K562 (cell line): ENCODE measurements around the gene NRARP. TPM values are rescaled to one million over a fixed set of nuclear protein-coding genes. Genes with fewer than 3 reads are reported as not detected.

Source experiments
- ATAC-seq: fragments of 200-7000 bp; cut with Tn5 transposase; 3 replicates; pipeline ENCODE4 v1.9.1; 2020; ENCODE audit warnings: moderate library complexity
- BruUV-seq: library from RNA; stranded (reverse); fragments of 400-500 nt; replicated peaks from 2 replicates; lab custom pipeline; 2021; lab: Mats Ljungman, UMichigan
- CTCF ChIA-PET: fragments of 300-600 bp; formaldehyde crosslinking; extraction: SDS; loops from one replicate; lab custom pipeline; 2021; ENCODE audit warnings: low intra/inter-chr PET ratio; lab: Yijun Ruan, JAX
- POLR2A ChIA-PET: fragments of 300-600, 350-650 bp; sonication (Branson Sonifier 250); formaldehyde crosslinking; extraction: SDS; loops from one replicate; lab custom pipeline; 2021; ENCODE audit warnings: antibody characterized with exemption, inconsistent platforms; lab: Yijun Ruan, JAX
- DNase-seq, 4 experiments: peaks; one replicate each; pipeline versions ENCODE4 v3.0.0 to v3.0.0-alpha.2; 2011 to 2018; ENCODE audit warnings: low spot score in 3 of 4, mixed read lengths in 3 of 4; ENCODE audit errors: extremely low read depth in 1 of 4
- FAIRE-seq: peaks from 2 replicates; lab custom pipeline; 2011; peaks lifted over from hg19 to GRCh38; lab: Jason Lieb, UNC
- H2AFZ ChIP-seq: 2 replicates; pipeline ENCODE4 v1.6.0; 2011; ENCODE audit warnings: low read depth, low read length, control low read depth, inconsistent platforms
- H3K27ac ChIP-seq: fragments of 200-600 bp; 3 replicates; pipeline ENCODE4 v1.8.0; 2011; ENCODE audit warnings: low read depth, mild to moderate bottlenecking, control low read depth, inconsistent platforms, low read length, moderate library complexity, mixed read lengths; ENCODE audit errors: extremely low read depth
- H3K27me3 ChIP-seq, 2 experiments: fragments of 300-600 bp in 1 of 2; 2 replicates in 1 of 2; 3 replicates in 1 of 2; pipeline versions ENCODE4 v1.6.0 to v1.8.0; 2011; ENCODE audit warnings: inconsistent platforms in 2 of 2, low read length in 2 of 2, mild to moderate bottlenecking in 1 of 2, mixed read lengths in 1 of 2, moderate library complexity in 1 of 2; ENCODE audit not compliant: control insufficient read depth in 2 of 2, insufficient read depth in 2 of 2
- H3K36me3 ChIP-seq: fragments of 300-600 bp; 3 replicates; pipeline ENCODE4 v1.8.0; 2011; ENCODE audit warnings: mild to moderate bottlenecking, low read length, inconsistent platforms; ENCODE audit not compliant: control insufficient read depth, insufficient read depth
- H3K4me1 ChIP-seq, 2 experiments: fragments of 200-600 bp in 1 of 2; replicated peaks in 1 of 2; 2 replicates in 1 of 2; 3 replicates in 1 of 2; pipeline versions ENCODE4 v1.5.1 to v1.8.0; 2011; ENCODE audit warnings: inconsistent platforms in 2 of 2, low read length in 2 of 2, mild to moderate bottlenecking in 1 of 2, mixed read lengths in 1 of 2, moderate library complexity in 1 of 2; ENCODE audit not compliant: control insufficient read depth in 2 of 2, insufficient read depth in 2 of 2
- H3K4me2 ChIP-seq: 2 replicates; pipeline ENCODE4 v1.6.1; 2011; ENCODE audit warnings: low read length, control low read depth, inconsistent platforms, mixed read lengths; ENCODE audit not compliant: insufficient read depth
- H3K4me3 ChIP-seq: fragments of 200-600 bp; sonication (generic), shearing (Covaris generic); 2 replicates; pipeline ENCODE4 v1.5.1; 2016; ENCODE audit warnings: control low read depth, inconsistent platforms
- H3K79me2 ChIP-seq: fragments of 200-600 bp; 3 replicates; pipeline ENCODE4 v1.8.0; 2011; ENCODE audit warnings: low read length, inconsistent platforms; ENCODE audit not compliant: control insufficient read depth, insufficient read depth
- H3K9ac ChIP-seq, 2 experiments: 2 replicates each; pipeline versions ENCODE4 v1.6.0 to v1.6.1; 2011; ENCODE audit warnings: low read depth in 2 of 2, low read length in 2 of 2, control low read depth in 1 of 2, inconsistent platforms in 1 of 2, mild to moderate bottlenecking in 1 of 2, mixed read lengths in 1 of 2; ENCODE audit not compliant: insufficient read depth in 1 of 2
- H3K9me1 ChIP-seq: one replicate; pipeline ENCODE4 v1.6.0; 2011; ENCODE audit warnings: inconsistent platforms, mild to moderate bottlenecking, low read length, moderate library complexity; ENCODE audit not compliant: control insufficient read depth, insufficient read depth
- H3K9me3 ChIP-seq: replicated peaks from 2 replicates; pipeline ENCODE4 v1.5.1; 2011; ENCODE audit warnings: low read depth, low read length, inconsistent platforms; ENCODE audit not compliant: control insufficient read depth, insufficient read depth
- H4K20me1 ChIP-seq: replicated peaks from 2 replicates; pipeline ENCODE4 v1.6.1; 2011; ENCODE audit warnings: low read length, inconsistent platforms, mixed read lengths; ENCODE audit not compliant: control insufficient read depth, insufficient read depth
- BHLHE40 ChIP-seq: IDR thresholded peaks from 2 replicates; pipeline ENCODE4 v1.6.1; 2011; ENCODE audit warnings: low read length, improper control_type of control experiment
- CSDE1 ChIP-seq, 2 experiments: fragments of 450-650 bp; IDR thresholded peaks; 2 replicates each; pipeline ENCODE4 v1.6.1; 2016; ENCODE audit warnings: mild to moderate bottlenecking in 1 of 2
- ETV6 ChIP-seq, 3 experiments: fragments of 150-350 bp in 1 of 3; sonication (generic) in 1 of 3; formaldehyde crosslinking in 1 of 3; IDR thresholded peaks; 2 replicates each; pipeline versions ENCODE4 v1.6.1 to v1.8.0; 2014 to 2022; ENCODE audit warnings: borderline replicate concordance in 2 of 3, low read depth in 2 of 3, antibody characterized with exemption in 1 of 3, low read length in 1 of 3, mild to moderate bottlenecking in 1 of 3, missing genetic modification reagents in 1 of 3
- HMGN3 ChIP-seq: IDR thresholded peaks from 2 replicates; pipeline ENCODE4 v1.6.1; 2011; ENCODE audit warnings: borderline replicate concordance, low read depth, mild to moderate bottlenecking, mixed read lengths, low read length; ENCODE audit not compliant: insufficient read length; ENCODE audit errors: extremely low read depth
- KLF13 ChIP-seq: fragments of 450-650 bp; IDR thresholded peaks from 2 replicates; pipeline ENCODE4 v1.6.1; 2016; ENCODE audit warnings: missing genetic modification characterization, low read depth, mild to moderate bottlenecking, missing compliant biosample characterization, moderate library complexity, borderline replicate concordance
- MYNN ChIP-seq, 2 experiments: sonication (generic); formaldehyde crosslinking in 1 of 2; IDR thresholded peaks; 2 replicates each; pipeline versions ENCODE4 v1.5.0 to v1.6.1; 2016 to 2020; ENCODE audit warnings: antibody characterized with exemption in 1 of 2, missing genetic modification reagents in 1 of 2
- NCOA1 ChIP-seq: fragments of 450-650 bp; IDR thresholded peaks from 2 replicates; pipeline ENCODE4 v1.6.1; 2016; ENCODE audit warnings: low read depth
- POLR2G ChIP-seq: fragments of 200-400 bp; formaldehyde crosslinking; IDR thresholded peaks from 2 replicates; pipeline ENCODE4 v1.6.1; 2017; ENCODE audit warnings: low read depth, mild to moderate bottlenecking, antibody characterized with exemption, low read length, moderate library complexity
- RBFOX2 ChIP-seq: fragments of 200-400 bp; formaldehyde crosslinking; IDR thresholded peaks from 2 replicates; pipeline ENCODE4 v1.6.1; 2017; ENCODE audit warnings: low read depth, mild to moderate bottlenecking, low read length, moderate library complexity
- SUPT5H ChIP-seq: fragments of 450-650 bp; IDR thresholded peaks from 2 replicates; pipeline ENCODE4 v1.6.1; 2016
- WGBS: fragments of 100-300 bp; shearing (Covaris generic); methylation state at CpG from one replicate; pipeline ENCODE4 v1.1.6; 2016; ENCODE audit warnings: low coverage, mixed read lengths; ENCODE audit not compliant: insufficient coverage; ENCODE audit errors: missing lambda C conversion rate; 5-methylcytosine and 5-hydroxymethylcytosine counted together
- in situ Hi-C: fragments of 300-500 bp; cut with MboI; formaldehyde crosslinking; loops from 4 replicates; pipeline ENCODE4 v1.15.0; 2018; ENCODE audit warnings: inconsistent platforms, mixed read lengths
- intact Hi-C: fragments of 100-400 bp; cut with micrococcal nuclease; formaldehyde crosslinking; loops from 2 replicates; pipeline ENCODE4 v1.14.2; 2022
- polyA plus RNA-seq, 8 experiments: library from polyadenylated mRNA; depleted of rRNA in 4 of 8; stranded (reverse) in 5 of 8; unstranded in 3 of 8; fragments of >200 nt; fragmentation: Nextera tagmentation in 2 of 8; fragmentation: Illumina TruSeq in 1 of 8; extraction: Ambion mirVana in 2 of 8; extraction: Trizol in 1 of 8; gene quantifications; 2 replicates each; pipeline versions ENCODE4 v1.2.1 to v1.2.3, GENCODE V29; 2011 to 2014; ENCODE audit warnings: inconsistent platforms in 1 of 8, missing spikeins in 1 of 8
- total RNA-seq, 7 experiments: library from RNA; depleted of rRNA in 6 of 7; stranded (reverse); fragments of >200 nt in 6 of 7; fragmentation: Illumina TruSeq in 2 of 7; extraction: Trizol in 2 of 7; gene quantifications; 2 replicates each; pipeline versions ENCODE4 v1.2.1 to v1.2.3, GENCODE V29; 2011 to 2021; ENCODE audit warnings: low replicate concordance in 1 of 7
- TF ChIP-seq, protein P1 (sequence below): IDR thresholded peaks from 2 replicates; pipeline ENCODE4 v1.6.1; 2014; ENCODE audit warnings: antibody characterized with exemption
- TF ChIP-seq, protein P2 (sequence below): IDR thresholded peaks from 3 replicates; pipeline ENCODE4 v1.6.1; 2011; ENCODE audit warnings: borderline replicate concordance, mild to moderate bottlenecking; ENCODE audit not compliant: insufficient read length, insufficient read depth

Gene NRARP
- total and polyA plus RNA-seq, 9 of the 15 experiments (the other 6 are each of a cell fraction or from before 2014, with no cell fraction given), result 2.0 to 24.5 (median 7.2) TPM; not detected in 2

DNA sequence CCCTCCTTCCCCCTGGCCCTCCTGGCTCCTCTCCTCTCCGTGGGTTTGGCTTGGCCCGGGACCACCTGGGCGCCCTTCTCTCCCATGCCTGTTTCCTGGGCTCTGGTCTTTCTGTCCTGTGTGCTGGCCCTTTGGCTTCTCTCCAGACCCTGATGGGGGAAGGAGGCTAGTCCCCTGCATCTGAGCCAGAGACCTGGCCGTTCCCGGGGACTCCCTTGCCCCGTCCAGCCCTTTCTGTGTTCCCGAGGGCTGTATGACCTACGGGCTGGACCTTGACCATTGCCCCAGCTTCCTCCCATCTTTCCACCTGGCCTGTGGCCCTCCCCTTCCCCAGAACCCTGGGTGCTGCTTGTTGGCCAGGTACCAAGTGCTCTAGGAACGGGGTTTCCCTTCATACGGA is 38.6 kb downstream of the NRARP start:
- Histone ChIP-seq H3K9me3 (no peaks in the 10 kb centered on the region), H3K9me1 (no peaks in the 10 kb centered on the region), H3K27me3 (no peaks in the 10 kb centered on the region), H3K4me2 (no peak overlapping the region), H3K27ac (no peak overlapping the region), H4K20me1 (no peaks in the 10 kb centered on the region), H3K36me3 (peaks cover 59% of the 10 kb centered on the region; the same call in 2 of the 3 replicates), H3K79me2 (peaks cover 6% of the 10 kb centered on the region; the same call in 1 of the 3 replicates), H3K4me3 (no peak overlapping the region), H3K4me1 (peaks cover 8 to 38% of the 10 kb centered on the region in 2 experiments; a peak in 4 of 5 replicates), H3K9ac (peak overlapping the region in 1 of 2 experiments; percentile 10; a peak in 1 of 4 replicates), H2AFZ (no peak overlapping the region)
- FAIRE-seq (no peak), ATAC-seq (no peak), DNase-seq (no peak)
- ChIA-PET CTCF (no interaction called here), POLR2A (interaction anchor here (1.0 to 1.1 kb wide), 2 partner anchors 14 to 38 kb away, joined by 3 to 4 read pairs; partner anchors contain the start of genes NRARP and TOR4A)
- BruUV-seq, result no TSS peak
- in situ Hi-C loops (no loop called here), intact Hi-C loops (no loop called here)
- TF ChIP-seq NCOA1, result no peak
- TF ChIP-seq RBFOX2, result 0 out of 2 replicates have a peak, but pooled peaks have one; percentile 9
- TF ChIP-seq, protein P1, sequence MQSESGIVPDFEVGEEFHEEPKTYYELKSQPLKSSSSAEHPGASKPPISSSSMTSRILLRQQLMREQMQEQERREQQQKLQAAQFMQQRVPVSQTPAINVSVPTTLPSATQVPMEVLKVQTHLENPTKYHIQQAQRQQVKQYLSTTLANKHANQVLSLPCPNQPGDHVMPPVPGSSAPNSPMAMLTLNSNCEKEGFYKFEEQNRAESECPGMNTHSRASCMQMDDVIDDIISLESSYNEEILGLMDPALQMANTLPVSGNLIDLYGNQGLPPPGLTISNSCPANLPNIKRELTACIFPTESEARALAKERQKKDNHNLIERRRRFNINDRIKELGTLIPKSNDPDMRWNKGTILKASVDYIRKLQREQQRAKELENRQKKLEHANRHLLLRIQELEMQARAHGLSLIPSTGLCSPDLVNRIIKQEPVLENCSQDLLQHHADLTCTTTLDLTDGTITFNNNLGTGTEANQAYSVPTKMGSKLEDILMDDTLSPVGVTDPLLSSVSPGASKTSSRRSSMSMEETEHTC, result no peak
- WGBS, result 90% methylated on average over 8 of the region's 10 CpGs

DNA sequence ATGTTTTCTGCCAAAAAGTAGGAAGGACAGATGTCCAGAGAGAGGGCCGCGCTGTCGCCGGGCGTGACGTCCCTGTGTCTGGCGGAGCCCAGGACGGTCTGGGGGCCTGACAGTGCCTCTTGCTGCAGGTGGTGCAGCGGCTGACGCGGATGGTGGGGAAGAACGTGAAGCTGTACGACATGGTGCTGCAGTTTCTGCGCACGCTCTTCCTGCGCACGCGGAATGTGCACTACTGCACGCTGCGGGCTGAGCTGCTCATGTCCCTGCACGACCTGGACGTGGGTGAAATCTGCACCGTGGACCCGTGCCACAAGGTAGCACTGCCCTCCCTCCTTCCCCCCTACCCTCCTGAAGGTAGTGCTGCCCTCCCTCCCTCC is 39.2 kb downstream of the NRARP start:
- Histone ChIP-seq H3K36me3 (peaks cover 63% of the 10 kb centered on the region; the same call in 2 of the 3 replicates), H3K79me2 (peaks cover 6% of the 10 kb centered on the region; the same call in 1 of the 3 replicates), H3K9me3 (no peaks in the 10 kb centered on the region), H3K27ac (no peak overlapping the region; the same call in 2 of the 3 replicates), H3K27me3 (no peaks in the 10 kb centered on the region), H3K4me2 (no peak overlapping the region), H3K4me3 (no peak overlapping the region), H3K4me1 (peaks cover 2 to 33% of the 10 kb centered on the region in 2 experiments; a peak in 4 of 5 replicates), H2AFZ (no peak overlapping the region), H4K20me1 (no peaks in the 10 kb centered on the region), H3K9ac (0 out of 4 replicates have a peak overlapping the region, but pooled peaks of 1 of the 2 experiments have one; percentile 50), H3K9me1 (no peaks in the 10 kb centered on the region)
- peak; percentile 20; the same call in 2 of the 3 replicates for ATAC-seq
- ChIA-PET CTCF (no interaction called here), POLR2A (interaction anchor here (0.6 to 2.4 kb wide), 2 partner anchors 18 to 54 kb away, joined by 3 to 10 read pairs; no protein-coding TSS in a partner anchor)
- 91% methylated on average over 15 of the region's 24 CpGs for WGBS
- in situ Hi-C loops (no loop called here), intact Hi-C loops (no loop called here)
- BruUV-seq, result no TSS peak
- no peak for FAIRE-seq
- DNase-seq, result no peak
- TF ChIP-seq POLR2G (peak; percentile 70), CSDE1 (IDR thresholded peaks at IDR 0.05) (no peak), SUPT5H (peak; percentile 33; the same call in 1 of the 2 replicates), HMGN3 (no peak), ETV6 (IDR thresholded peaks at IDR 0.05; ENCODE audit: borderline replicate concordance in 1 of 2, low read depth in 2 of 2, low read length in 1 of 2) (no peak), ETV6 (CRISPR knock-in tag; IDR thresholded peaks at IDR 0.05; ENCODE audit: borderline replicate concordance) (no peak), BHLHE40 (no peak), KLF13 (no peak), MYNN (IDR thresholded peaks at IDR 0.05) (0 out of 2 replicates have a peak, but pooled peaks have one; percentile 26), MYNN (CRISPR knock-in tag; IDR thresholded peaks at IDR 0.05) (no peak)
- TF ChIP-seq, protein P2, sequence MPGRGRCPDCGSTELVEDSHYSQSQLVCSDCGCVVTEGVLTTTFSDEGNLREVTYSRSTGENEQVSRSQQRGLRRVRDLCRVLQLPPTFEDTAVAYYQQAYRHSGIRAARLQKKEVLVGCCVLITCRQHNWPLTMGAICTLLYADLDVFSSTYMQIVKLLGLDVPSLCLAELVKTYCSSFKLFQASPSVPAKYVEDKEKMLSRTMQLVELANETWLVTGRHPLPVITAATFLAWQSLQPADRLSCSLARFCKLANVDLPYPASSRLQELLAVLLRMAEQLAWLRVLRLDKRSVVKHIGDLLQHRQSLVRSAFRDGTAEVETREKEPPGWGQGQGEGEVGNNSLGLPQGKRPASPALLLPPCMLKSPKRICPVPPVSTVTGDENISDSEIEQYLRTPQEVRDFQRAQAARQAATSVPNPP, result no peak
